ENCODE results near the gene DLEC1. TPM values are rescaled to one million over a fixed set of nuclear protein-coding genes. Genes with fewer than 3 reads are reported as not detected.

DLEC1 gene
- total and polyA plus RNA-seq, 5 experiments from 2014 or later, result 0.31 to 5.2 (median 0.37) TPM

DNA sequence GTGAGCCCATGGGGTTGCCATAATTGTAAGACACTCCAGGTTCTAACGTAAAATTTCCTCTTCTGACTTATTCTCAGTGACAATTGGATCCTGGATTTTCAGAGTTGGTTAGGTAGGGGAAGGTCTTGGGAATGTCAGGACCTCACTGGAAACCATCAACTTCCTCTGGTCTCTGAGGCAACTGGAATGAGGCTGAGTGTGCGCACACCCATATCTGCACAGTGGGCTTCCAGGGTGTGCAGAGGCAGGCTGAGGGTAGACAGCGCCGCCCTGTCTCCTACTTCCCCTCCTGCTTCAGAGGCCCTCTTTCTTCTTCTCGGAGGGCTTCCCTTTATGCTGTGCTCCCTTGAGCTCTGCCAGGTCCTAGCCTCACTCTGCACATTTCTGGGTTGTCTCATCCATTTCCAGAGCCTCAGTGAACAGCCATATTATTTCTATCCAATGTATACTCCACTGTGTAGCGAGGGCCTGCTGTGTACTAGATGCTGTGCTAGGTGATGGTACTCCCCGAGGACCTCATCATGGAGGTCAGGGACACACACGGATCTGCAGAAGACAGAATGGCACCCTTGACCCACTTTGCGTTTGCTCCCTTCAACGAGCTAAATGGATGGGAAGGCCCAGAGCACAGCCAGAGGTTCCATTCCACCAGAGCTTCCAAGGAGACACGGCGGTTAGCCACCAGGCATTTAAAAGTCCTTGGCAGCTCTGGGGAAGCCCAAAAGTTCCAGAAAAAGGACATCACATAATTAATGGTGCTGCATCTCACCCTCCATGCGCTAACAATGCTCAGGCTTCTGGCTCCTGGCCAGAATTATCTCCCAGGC is 79.6 kb downstream of the DLEC1 start:
- no peak overlapping the region for H3K4me3 Mint-ChIP-seq
- H3K9me3 Mint-ChIP-seq, result no peaks in the 10 kb centered on the region
- peak overlapping the region in 8 of 10 donors; percentile 25 to 91 (median 61) for H3K27ac Mint-ChIP-seq
- peaks cover 0 to 25% (median 0%) of the 10 kb centered on the region in 3 donors for H3K36me3 Mint-ChIP-seq
- H3K27me3 Mint-ChIP-seq, result no peaks in the 10 kb centered on the region
- ATAC-seq (no peak), DNase-seq (peak in 1 of 10 donors; percentile 56)
- POLR2A ChIA-PET, result interaction anchor here (0.6 to 1.4 kb wide), 2 partner anchors 19 to 112 kb away, joined by 3 to 4 read pairs; partner anchors contain the start of gene ACAA1
- H3K4me1 Mint-ChIP-seq, result peaks cover 6 to 16% (median 13%) of the 10 kb centered on the region in 4 donors

DNA sequence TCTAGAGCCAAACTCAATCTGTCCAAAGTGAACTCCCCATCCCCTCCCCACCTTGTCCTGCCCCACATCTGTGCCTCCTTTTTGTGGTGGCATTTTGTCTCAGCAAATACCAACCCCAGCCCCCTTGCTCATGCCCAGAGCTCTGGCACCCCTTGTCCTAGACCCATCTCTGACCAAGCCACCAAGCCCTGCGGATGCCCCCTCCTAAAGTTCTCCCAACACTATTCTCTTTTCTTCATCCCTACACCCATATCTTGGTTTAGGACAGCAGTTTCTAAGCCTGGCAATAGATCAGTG is 80.2 kb downstream of the DLEC1 start:
- Mint-ChIP-seq H3K9me3 (no peaks in the 10 kb centered on the region), H3K27me3 (no peaks in the 10 kb centered on the region), H3K27ac (peak overlapping the region in 6 of 10 donors; percentile 46 to 91 (median 67)), H3K4me3 (no peak overlapping the region), H3K36me3 (peaks cover 0 to 31% (median 0%) of the 10 kb centered on the region in 3 donors), H3K4me1 (peaks cover 6 to 16% (median 13%) of the 10 kb centered on the region in 4 donors)
- POLR2A ChIA-PET, result interaction anchor here (1.4 kb wide), 1 partner anchor 18 kb away, joined by 4 read pairs; the partner anchor contains the start of gene ACAA1
- ATAC-seq (no peak), DNase-seq (no peak)

DNA sequence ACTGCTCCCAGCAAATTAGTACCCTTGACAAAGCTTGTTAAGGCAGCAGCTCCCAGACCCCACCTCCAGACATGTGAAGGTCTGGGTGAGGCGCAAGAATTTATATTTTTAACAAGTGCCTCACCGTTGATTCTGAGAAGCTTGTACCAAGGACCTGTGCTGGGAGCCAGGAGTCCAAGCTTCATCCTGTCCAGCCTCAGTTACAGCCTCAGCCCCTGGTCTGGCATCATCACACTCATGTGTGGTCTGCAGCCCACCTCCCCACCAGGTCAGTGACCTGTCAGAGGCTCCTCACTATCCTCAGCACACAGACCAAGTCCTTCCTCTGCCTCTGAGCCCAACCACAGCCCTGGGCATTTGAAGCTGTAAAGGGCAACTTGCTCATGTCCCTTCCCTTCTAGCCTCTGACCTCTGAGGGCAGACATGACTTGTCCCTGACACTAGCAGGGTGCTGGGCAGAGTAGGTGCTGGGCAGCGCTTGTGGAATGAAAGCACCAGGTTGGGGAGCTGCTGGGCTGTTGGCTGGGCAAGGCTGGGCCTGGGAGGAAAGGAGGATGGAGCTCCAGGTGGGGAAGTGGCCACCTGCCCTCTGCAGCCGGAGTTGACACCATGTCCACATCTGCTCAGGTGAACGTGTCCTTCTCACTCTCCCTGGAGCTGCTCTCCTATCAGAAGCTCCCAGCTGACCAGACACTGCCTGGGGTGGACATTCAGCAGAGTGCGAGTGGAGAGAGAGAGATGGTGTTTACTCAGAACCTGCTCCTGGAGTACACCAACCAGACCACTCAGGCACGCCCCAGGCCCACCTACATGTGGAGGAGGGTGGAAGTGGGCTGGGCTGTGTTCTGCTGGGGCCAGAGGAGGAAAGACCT is 81.0 kb downstream of the DLEC1 start:
- Mint-ChIP-seq H3K36me3 (peaks cover 0 to 40% (median 0%) of the 10 kb centered on the region in 3 donors), H3K4me3 (no peak overlapping the region), H3K9me3 (no peaks in the 10 kb centered on the region), H3K27ac (peak overlapping the region in 7 of 10 donors; percentile 58 to 91 (median 71)), H3K4me1 (peaks cover 10 to 19% (median 14%) of the 10 kb centered on the region in 4 donors), H3K27me3 (no peaks in the 10 kb centered on the region)
- POLR2A ChIA-PET, result interaction anchor here (0.6 kb wide), 1 partner anchor 78 kb away, joined by 3 read pairs; no protein-coding TSS in a partner anchor
- DNase-seq (peak in 1 of 10 donors; percentile 60), ATAC-seq (no peak)

DNA sequence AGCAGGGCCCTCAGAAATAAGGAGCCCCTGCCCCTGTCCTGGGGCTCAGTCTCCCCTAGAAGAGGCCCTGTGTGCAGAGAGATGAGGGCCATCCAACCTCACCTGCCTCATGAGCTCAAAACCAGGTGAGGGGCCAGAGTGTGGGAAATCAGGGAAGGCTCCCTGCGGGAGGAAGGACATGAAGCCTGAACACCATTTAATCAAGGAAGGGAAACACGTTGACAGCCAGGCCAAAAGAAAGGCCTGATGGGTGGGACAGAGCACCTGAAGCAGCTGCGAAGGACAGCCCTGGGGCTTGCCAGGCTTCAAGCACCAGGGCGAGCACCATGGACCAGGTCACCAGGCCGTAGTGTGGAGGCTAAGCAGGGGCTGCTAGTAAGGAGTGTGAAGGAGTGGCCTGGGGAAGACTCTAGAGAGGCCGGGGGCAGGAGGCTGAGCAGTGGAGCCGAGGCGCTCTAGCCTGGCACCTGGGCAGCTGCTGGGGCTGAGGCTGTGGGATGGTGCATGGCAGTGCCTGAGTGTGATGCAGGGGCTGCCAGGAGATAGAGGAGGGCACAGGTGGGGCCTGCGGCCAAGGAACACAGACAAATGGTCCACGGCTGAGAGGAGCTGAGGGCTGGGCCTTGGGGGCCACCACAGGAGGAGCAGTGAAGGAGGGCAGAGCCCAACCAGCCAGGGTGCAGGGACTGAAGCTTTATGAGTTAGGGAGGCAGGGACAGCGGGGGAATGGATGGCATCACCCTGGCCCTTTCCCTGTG is 81.9 kb downstream of the DLEC1 start:
- H3K4me1 Mint-ChIP-seq, result peaks cover 5 to 20% (median 15%) of the 10 kb centered on the region in 4 donors

DNA sequence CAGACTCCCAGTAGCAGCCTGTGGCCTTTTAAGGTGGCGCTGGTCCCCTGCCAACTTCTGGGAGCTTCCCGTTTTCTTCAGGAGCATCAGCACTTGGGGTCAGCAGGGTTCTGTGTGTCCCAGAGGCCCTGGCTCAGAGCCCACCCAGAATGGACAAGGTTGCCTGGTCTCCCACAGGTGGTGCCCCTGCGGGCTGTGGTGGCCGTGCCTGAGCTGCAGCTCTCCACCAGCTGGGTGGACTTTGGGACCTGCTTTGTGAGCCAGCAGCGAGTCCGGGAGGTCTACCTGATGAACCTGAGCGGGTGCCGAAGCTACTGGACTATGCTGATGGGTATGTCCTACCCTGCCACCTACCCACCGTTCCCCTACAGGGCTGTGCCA is 82.4 kb downstream of the DLEC1 start:
- DNase-seq (no peak), ATAC-seq (no peak)
- Mint-ChIP-seq H3K27me3 (no peaks in the 10 kb centered on the region), H3K4me3 (no peak overlapping the region), H3K9me3 (no peaks in the 10 kb centered on the region), H3K27ac (no peak overlapping the region), H3K36me3 (peaks cover 0 to 53% (median 6%) of the 10 kb centered on the region in 3 donors), H3K4me1 (peaks cover 3 to 20% (median 15%) of the 10 kb centered on the region in 4 donors)
- POLR2A ChIA-PET, result no interaction called here

More for the DNA sequence above, 81.9 kb downstream of the DLEC1 start:
- POLR2A ChIA-PET, result interaction anchor here (0.6 kb wide), 1 partner anchor 79 kb away, joined by 3 read pairs; no protein-coding TSS in a partner anchor
- H3K27me3 Mint-ChIP-seq, result no peaks in the 10 kb centered on the region
- H3K9me3 Mint-ChIP-seq, result no peaks in the 10 kb centered on the region
- no peak overlapping the region for H3K4me3 Mint-ChIP-seq
- ATAC-seq (no peak), DNase-seq (no peak)
- H3K27ac Mint-ChIP-seq, result peak overlapping the region in 6 of 10 donors; percentile 53 to 91 (median 76)
- peaks cover 0 to 48% (median 5%) of the 10 kb centered on the region in 3 donors for H3K36me3 Mint-ChIP-seq

DNA sequence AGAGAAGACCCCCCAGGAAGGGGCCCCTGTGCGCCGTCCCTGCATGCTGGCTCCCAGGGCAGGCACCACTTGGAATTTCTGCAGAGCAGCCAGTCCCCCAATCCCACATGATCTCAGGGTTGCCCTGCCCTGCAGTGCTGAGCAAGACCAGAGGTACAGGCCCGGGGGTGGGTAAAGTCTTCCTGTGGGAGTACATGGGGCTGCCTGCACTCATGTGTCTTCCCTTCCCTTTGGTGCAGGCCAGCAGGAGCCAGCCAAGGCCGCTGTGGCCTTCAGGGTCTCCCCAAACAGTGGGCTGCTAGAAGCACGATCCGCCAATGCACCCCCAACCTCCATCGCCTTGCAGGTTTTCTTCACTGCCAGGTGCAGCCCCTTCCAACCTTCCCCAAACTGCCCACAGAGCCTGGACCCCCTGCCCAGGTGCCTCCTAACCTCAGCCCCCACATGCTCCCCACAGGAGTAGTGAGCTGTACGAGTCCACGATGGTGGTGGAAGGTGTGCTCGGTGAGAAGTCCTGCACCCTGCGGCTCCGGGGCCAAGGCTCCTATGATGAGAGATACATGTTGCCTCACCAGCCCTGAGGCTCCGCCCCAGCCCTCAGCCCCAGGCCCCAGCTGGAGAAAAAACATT is 82.9 kb downstream of the DLEC1 start:
- Mint-ChIP-seq H3K27me3 (no peaks in the 10 kb centered on the region), H3K4me3 (no peak overlapping the region), H3K36me3 (peaks cover 0 to 58% (median 6%) of the 10 kb centered on the region in 3 donors), H3K4me1 (peaks cover 3 to 20% (median 15%) of the 10 kb centered on the region in 4 donors), H3K9me3 (no peaks in the 10 kb centered on the region), H3K27ac (peak overlapping the region in 5 of 10 donors; percentile 18 to 73 (median 39))
- DNase-seq, result no peak
- POLR2A ChIA-PET, result no interaction called here
- ATAC-seq, result no peak

DNA sequence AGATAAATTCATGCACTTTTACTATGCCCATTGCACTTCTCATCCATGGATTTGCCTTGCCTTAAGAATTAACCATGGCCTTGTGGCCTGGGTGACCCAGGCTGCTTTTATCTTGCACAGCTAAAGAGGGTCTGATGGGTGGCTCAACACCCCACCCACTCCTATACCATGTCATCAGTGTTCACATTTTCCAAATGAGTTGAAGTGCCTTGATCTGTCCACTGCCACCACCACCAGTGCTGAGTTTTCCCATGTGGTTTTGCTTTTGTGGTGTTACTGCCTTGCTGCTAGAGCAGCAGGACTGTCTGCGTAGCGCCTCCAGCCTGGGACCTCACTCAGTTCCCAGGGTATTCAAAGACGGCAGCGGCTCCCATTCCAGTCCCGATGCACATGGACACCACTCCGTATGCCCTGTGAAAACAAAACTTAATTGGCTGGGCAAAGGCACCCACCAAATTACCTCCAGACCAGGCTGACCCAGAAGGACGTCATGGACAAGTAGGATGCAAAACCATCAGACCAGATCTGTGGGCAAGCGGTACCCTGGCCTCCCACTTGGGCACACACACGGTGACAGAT is 83.8 kb downstream of the DLEC1 start:
- POLR2A ChIA-PET, result no interaction called here
- Mint-ChIP-seq H3K36me3 (peaks cover 0 to 67% (median 6%) of the 10 kb centered on the region in 3 donors), H3K27ac (peak overlapping the region in 3 of 10 donors; percentile 28 to 42 (median 39)), H3K4me3 (no peak overlapping the region), H3K4me1 (peaks cover 3 to 19% (median 17%) of the 10 kb centered on the region in 4 donors), H3K9me3 (no peaks in the 10 kb centered on the region), H3K27me3 (no peaks in the 10 kb centered on the region)
- ATAC-seq, result no peak
- no peak for DNase-seq

DNA sequence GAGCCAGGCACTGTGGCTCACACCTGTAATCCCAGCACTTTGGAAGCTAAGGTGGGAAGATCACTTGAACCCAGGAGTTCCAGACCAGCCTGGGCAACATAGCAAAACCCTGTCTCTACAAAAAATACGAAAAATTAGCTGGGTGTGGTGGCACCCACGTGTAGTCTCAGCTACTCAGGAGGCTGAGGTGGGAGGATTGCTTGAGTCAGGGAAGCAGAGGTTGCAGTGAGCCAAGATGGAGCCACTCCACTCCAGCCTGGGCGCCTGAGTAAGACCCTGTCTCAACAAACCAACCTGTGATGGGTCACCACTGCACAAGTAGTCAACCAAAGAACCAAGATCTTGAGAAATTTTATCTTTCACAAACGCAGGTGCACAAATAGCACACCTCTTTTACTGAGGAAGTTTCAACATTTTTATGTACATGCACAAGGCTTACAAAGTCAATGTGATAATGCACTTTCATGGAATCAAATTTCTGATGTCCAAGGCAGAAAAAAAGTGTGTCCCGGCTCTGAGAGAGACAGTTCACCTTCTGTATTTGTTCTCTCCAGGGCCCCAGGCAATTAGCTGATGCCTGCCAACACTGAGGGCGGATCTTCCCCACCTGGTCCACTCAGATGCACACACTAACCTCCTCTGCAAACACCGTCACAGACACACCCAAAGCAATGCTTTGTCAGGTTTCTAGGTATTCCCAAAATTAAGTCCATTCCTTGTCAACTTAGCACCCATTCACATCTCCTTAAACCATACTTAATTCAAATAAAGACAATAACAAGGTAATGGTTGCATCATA is 85.5 kb downstream of the DLEC1 start:
- H3K27ac Mint-ChIP-seq, result peak overlapping the region in 5 of 10 donors; percentile 15 to 62 (median 49)
- DNase-seq, result peak in 1 of 10 donors; percentile 5
- ATAC-seq, result no peak

DNA sequence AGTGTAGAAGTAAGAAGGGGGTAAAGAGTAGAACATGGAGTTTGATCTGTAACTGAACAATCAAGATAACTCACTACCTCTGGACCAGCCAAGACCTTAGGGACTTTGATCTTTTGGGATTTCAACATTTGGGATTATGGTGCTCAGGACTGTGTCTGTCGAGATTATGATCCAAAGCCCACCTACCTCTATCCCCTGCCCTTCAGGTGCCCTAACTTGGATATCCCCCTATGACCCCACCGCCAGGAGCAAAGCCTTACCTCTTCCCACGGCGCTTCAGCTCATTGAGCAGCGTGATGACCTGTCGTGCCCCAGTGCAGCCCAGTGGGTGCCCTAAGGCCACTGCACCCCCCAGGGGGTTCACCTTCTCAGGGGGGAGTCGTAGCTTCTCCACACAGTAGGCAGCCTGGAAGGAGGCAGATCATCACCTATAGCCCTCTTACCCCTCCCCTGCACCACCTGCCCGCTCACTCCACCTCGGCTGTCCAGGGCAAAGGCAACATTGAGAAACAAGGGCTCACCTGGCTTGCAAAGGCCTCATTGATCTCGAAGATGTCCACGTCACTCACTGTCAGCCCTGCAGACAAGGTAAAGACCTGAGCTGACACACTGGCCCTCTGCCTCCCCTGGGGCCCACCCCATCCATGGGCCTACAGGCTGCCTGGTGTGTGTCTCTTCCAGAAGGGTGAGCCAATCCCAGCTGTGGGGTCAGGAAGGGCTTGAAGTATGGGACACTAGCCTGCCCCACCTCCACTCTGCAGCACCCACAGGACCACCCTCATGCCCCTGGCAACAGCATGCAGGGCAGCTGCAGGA is 86.5 kb downstream of the DLEC1 start:
- no peak overlapping the region for H3K4me3 Mint-ChIP-seq
- no peak for ATAC-seq
- H3K27ac Mint-ChIP-seq, result peak overlapping the region in 8 of 10 donors; percentile 40 to 67 (median 50)
- H3K27me3 Mint-ChIP-seq, result no peaks in the 10 kb centered on the region
- H3K4me1 Mint-ChIP-seq, result peaks cover 6 to 26% (median 12%) of the 10 kb centered on the region in 4 donors
- H3K36me3 Mint-ChIP-seq, result peaks cover 0 to 88% (median 6%) of the 10 kb centered on the region in 3 donors
- POLR2A ChIA-PET, result interaction anchor here (1.4 kb wide), 1 partner anchor 15 kb away, joined by 6 read pairs; no protein-coding TSS in a partner anchor
- no peaks in the 10 kb centered on the region for H3K9me3 Mint-ChIP-seq
- DNase-seq, result peak in 1 of 10 donors; percentile 15

More for the DNA sequence above, 85.5 kb downstream of the DLEC1 start:
- Mint-ChIP-seq H3K36me3 (peaks cover 0 to 82% (median 6%) of the 10 kb centered on the region in 3 donors), H3K4me1 (peaks cover 0 to 19% (median 12%) of the 10 kb centered on the region in 4 donors), H3K27me3 (no peaks in the 10 kb centered on the region), H3K9me3 (no peaks in the 10 kb centered on the region), H3K4me3 (no peak overlapping the region)
- POLR2A ChIA-PET, result no interaction called here
